GM21529 (cell line): ENCODE measurements around the gene LANCL2.
"Not testable (repeated sequence)": the region's sequence is repeated elsewhere in the genome, so short reads cannot be mapped to it uniquely, and the experiment has no call there.

Source experiments
- ATAC-seq: cut with Tn5 transposase; IDR thresholded peaks from one replicate; pipeline ENCODE4 v1.9.1; 2021; ENCODE audit not compliant: unreplicated experiment

Gene LANCL2

DNA sequence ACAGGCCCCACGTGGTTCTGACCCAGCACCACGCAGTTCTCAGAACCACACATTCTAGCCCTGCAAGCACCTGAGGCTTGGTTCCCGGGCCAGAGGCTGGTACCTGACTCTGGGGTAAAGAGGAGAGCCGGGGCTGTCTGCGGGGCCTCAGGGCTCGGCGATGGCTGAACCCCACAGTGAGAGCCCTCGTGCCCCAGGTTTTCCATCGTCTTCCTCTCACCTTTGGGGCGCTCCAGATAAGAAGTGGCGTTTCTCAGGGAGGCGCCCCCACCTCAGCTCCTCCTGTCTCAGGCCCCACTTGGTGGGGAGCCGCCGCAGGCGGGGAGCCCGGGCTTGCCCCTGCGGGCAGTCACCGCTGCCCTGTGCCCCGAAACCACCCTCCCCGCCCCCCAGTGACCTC is 2.2 kb upstream of the LANCL2 start:
- ATAC-seq = no peak

DNA sequence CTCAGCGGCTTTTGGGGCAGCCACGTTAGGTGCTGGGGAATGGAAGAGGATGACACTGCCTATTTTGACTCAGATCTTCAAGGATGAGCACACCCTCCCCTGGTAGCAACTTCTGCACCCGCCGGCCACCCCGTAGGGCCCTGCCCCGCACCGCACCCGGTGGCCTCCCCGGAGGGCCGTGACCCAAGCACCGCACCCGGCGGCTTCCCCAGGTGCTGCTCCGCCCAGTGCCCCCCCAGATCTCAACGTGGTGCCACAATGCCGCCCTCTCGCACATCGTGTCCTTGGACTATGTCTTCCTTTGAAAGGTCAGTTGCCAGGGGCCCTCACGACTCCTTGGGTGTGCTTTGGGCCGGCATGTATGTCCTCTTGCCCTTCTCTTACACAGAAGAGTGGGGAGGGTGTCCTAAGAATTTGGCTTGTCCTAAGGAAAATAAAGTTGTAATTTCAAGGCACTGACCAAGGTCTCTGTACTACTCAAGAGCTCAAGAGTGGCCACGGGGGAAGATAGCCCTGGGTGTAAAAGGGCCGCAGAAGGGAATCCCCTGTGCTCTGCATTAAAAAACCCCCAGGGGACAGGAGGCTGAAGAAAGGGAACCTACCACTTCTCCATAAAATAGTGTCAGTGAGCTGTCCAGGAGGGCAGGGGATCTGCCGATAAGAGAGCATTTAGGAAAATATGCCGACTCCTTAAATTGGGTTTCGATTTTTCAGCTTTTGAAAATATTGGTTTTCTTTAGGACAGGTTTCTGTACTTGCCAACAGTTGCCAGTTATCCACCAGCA is 1.6 kb upstream of the LANCL2 start:
- ATAC-seq = no peak

DNA sequence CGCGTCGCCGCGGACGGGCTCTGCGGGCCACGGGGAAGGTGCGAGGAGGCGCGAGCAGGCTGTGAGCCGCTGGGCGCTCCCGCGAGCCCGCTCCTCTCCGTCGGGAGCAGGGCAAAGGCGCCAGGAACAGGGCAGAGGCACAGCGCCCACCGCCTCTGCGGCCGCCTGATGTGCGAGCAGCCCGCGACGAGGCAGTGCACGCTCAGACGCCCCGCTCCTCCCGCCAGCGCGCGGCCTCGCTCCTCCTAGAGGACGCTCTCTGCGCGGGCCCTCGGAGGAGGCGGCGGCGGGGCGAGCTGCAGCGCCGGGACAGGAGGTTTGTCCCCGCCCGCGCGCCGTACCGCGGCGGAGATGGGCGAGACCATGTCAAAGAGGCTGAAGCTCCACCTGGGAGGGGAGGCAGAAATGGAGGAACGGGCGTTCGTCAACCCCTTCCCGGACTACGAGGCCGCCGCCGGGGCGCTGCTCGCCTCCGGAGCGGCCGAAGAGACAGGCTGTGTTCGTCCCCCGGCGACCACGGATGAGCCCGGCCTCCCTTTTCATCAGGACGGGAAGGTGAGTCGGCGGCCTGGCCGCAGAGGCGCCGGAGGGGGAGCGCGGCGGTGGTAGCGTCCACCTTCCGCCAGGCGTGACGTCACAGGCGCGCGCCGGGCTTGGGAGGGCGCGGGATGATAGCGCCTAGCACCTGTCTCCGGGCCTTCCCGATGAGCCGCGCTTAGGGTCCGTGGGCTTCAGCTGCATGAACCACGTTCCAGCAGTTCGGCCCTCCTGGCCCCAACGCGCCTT is 731 bp downstream of the LANCL2 start:
- peak; percentile 78 for ATAC-seq

DNA sequence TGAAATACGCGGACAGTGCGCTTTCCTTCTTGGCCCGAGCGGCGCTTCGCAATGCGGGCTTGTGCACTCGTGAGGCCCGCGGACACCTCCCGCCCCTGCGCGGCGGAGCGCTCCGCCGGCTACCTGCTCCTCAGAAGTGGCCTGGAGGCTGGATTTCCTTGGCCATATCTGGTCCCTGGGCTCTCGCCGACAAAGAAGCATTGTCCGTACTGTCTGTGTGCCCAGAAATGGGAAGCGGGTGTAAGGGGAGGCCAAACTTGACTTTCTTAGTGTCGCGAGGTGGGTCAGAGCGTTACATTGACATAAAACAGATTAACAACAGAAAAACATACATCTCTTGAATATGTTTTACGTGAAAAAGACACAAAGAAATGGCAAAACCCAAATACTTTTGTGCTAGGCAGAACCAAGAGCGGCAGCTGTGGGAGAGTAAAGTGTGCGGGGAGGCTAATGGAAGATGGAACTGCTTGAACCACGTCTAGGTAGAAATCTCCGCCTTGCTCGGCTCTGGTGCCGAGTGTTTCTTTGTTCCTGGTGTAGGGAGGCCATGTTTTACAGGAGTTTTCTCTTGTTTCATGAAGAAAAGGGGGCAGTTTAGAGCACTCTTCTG is 1.4 kb downstream of the LANCL2 start:
- ATAC-seq = peak; percentile 21

DNA sequence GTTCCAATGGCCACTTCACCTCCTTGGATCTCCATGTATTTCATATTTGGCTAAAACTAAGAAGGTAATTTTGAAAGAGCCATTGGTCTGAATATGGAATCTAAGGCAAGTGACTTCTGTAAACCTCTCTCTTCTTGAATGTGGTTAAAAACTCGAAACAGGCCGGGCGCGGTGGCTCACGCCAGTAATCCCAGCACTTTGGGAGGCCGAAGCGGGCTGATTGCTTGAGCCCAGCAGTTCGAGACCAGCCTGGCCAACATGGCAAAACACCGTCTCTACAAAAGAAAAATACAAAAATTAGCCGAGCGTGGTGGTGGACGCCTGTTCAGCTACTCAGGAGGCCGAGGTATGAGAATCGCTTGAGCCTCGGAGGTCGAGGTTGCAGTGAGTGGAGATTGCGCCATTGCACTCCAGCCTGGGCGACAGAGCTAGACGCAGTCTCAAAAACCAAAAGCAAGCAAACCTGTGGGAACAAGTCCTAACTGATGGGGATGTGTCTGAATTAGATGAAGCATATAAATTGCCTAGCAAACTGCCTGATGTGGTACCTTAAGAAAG is 2.2 kb downstream of the LANCL2 start:
- ATAC-seq = no peak

DNA sequence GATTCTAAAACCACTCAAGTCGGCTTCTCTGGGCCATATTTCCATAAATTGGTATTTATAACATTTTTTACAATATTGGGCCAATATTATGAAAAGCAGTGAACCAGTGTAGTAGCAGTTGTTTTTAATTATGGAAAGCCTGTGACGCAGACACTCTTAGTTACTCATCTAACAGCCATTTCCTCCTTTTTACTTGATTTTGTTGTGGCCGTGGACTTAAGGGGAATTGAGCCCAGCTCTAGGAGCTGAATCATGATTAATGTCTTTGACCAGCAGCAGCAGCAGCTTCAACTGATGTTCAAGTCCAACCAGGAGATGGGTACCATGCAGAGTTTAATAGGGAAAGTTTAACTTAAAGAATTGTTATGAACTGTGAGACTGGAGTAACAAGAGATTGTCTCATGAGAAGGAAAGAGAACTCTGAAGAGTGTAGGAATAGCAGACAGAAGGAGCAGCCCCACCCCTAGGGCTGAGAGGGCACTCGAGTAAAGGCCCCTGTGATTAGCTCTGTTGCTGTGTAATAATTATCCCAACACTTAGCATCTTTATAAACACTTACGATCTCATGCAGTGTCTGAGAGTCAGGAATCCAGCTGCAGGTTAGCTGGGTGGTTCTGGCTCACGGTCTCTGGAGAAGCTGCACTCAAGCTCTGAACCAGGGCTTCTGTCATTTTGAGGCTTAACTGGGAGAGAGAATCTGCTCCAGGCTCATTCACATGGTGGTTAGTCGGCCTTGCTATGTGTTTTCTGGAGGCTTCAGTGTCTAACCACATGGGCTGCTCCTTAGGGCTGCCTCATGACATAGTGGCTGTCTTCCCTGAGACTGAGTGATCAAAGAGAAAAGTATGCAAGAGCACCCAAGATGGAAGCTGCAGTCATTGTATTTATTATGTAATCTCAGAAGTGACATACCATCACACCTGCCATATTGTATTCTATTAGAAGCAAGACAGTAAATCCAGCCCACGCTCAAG is 4.6 kb downstream of the LANCL2 start:
- ATAC-seq = no peak

DNA sequence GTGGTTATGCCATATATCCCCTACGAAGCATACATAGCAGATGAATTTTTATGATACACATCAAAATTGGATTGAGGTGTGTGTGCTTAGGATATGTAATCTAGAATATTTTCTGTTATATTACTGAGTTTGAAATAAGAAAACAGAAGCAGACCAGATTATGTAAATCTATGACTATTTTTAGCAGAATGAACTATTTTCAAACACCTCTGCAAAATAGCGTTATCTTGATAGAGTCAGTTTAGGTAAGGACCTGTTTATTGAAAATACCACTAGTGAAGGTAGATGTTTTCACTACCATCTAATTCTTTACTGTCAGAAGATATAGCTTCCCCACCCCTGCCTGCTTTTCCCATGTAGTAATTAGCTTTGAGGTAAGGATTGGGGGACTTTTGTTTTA is 9.1 kb downstream of the LANCL2 start:
- ATAC-seq = no peak

DNA sequence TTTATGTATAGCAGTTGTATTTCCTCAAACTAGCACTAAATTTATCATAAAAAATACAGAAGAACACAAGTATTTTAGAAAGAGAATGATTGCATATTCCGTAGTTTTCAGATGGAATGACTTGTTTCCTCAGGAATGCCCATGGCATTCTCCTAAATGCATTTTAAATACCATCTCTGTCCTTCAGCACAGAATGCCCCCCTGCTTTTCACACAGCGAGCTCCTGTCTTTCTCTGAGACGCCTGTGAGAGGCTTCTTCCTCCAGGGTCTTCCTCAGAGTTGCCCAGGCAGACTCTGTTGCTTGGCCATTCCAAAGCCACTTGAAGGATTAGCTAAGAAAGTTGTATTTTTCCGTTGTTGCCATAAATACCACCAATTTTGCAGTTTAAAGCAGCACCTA is 10.1 kb downstream of the LANCL2 start:
- ATAC-seq = no peak

DNA sequence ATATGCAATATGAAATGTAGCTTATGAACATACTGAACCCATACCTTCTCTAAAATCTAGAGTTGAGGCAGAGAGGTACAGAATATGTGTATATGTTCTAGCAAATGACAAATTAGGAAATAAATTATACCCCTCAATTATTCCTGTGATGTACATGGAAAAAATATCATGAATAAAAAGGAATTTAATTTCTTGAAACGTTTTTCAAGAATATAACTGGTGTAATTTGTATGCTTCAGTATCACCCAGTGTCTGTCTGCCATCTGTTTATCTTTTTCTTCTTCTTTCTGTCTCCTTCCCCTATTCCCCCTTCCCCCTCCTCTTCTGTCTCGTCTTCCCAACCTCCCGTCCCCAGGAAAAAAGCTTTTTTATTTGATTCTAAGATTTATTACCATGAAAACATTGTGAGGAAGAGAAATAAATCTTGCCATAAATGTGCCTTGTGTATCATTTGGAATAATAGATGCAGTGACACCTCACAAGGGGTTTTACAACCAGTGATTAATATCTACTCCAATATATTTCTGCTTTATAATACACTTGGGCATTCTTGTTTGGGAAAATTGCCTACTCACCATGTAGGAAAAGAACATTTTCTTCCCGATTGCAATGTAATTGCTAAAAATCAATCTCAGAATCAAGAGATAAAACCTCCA is 12.2 kb downstream of the LANCL2 start:
- ATAC-seq = no peak

DNA sequence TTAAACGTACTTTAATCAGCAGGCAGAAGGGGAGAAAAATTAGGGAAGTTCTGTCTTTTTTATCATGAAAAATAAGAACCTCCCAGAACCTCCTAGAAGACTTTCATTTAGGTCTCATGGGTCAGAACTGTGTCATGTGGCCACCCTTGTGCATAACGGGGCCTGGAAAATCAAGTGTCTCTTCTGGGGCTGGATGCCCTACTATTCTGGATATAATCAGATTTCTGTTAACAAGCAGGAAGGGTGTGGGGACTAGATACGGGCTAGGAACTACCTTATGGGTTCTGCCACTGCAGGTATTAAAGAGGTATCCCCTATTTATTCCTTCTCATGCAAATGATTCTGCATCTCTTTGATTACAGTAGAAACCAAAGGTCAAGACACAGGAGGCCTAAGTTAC is 14.1 kb downstream of the LANCL2 start:
- ATAC-seq = no peak

DNA sequence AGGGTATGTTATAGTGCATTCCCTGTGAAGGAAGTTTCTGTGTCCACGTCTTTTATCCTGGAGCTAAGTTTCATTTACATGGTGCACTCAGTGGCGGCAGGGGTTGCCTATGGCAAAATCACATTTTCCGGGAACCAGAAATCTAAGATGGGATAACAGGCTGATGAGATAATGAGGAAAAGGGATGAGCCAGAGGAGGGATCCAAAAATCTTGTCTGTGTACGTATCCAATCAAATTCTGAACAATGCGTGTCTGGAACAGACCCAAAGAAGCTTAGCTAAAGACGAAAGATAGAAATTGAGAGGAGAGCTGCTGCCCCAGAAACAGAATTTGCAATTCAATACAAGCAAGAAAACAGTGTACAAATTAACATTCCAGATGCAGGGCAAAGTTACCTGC is 16.1 kb downstream of the LANCL2 start:
- no peak for ATAC-seq

DNA sequence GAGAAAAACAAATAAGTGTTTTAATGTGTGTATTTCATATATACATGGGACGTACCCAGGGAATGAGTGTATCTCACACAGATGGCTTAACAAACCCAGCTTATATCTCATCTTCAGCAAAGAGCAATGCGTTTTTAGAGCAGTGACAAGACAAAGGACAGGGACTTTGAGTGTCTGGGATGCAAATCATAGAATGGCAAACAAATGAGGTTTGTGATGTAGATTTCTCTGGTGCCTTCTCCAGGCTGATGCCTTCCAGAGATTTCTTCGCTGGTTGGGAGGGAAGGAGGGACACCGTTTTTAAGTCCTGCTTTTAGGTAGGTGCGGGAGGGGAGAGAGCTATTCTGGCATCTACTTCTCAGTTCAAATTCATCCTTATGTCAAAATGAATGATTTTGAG is 16.6 kb downstream of the LANCL2 start:
- no peak for ATAC-seq

DNA sequence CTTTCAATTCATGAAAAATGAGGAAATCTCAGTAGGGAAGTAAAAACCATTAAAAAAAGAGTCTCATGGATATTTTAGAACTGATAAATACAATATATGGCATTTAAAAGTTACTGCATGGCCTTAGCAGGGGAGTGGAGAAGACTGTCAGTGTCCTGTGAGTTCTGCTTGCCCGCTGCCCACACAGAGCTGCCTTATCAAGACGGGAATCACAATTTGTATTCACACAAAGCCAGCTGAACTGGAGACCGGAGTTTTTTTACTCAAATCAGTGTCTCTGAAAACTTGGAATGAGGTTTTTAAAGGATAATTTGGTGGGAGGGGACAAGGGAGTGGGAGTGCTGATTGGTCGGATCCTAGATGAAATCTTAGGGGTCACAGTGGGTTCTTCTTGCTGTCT is 17.1 kb downstream of the LANCL2 start:
- ATAC-seq = no peak

DNA sequence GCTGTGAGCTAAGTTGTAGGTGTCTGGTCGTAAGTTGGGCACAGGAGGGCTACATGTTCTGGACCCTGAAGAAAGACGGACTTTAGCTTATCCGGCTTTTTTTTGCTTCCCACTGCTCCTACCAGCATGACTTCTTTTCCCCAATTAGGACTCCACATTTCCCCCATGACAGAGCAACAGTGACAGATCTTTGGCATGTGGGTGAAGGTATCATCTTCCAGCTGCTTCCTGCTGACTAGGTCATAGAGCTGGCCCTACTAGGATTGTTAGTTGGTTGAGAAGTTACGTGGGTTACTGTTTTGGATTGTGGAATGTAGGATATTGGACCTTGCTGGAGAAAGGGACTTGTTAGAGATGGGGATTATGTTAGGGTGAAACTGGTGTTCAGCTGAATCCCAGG is 21.4 kb downstream of the LANCL2 start:
- no peak for ATAC-seq

DNA sequence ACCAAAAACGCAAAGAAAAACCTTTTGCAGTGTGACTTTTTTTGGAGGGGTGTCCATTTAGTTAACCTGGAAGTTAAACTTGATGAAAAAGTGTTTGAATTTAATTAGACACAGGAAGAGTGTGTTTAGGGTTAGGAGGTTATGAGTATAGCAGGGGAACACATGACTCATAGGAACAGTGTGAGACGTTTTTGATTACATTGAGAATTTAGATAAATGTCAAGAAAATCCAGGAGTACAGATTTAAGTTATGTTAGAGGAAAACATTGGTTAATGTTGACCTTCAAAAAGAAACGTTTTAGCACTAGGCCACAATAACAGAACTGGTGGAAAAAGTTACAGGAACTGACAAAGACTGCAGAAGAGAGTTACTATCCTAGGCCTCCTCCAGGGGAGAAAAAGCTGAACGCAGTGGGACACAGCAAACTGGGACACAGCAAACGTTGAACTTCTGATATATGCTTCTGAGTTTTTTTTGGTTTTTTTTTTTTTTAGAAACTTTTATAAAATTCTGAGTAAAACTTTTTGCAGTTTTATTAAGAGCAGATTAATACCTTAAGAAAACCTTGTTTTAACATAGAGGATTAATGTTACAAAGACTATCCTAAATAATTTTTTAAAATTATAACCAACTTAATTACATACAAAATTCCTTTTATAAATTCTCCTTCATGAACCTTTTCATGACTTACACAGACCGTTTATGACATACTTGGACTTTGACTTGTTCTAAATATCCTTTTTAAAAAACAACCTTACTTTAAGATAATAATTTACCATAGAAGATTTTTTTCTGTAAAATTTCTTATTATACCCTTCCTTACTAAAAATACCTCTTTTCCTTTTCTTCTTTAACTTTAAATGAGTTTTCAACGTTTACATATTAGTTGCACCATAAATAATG is 22.2 kb downstream of the LANCL2 start:
- no peak for ATAC-seq

DNA sequence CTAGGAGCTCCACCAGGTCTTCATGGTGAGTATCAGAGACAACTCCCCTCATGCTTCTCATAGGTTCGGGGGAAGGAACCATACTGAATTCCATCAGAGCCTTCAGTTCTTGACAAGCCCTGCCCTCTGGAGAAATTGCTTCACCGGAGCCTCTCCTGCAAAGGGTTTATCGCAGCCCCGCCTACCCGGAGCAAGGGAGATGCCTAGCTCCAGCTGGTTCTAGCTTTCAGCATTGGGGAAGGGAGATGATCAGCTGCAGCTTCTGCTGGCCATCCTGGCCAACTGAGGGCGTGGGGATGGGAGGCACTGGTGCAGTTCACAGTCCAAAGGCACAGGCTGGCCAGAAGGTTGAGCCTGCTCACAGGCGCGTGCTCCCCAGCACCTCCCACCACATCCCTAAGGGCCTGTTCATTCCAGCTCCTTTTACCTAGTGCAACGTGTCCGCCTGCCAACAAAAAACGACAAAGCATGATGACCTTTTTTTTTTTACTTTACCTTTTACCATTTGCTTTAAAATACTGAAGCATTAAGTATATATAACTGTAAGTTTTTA is 31.2 kb downstream of the LANCL2 start:
- ATAC-seq = no peak

DNA sequence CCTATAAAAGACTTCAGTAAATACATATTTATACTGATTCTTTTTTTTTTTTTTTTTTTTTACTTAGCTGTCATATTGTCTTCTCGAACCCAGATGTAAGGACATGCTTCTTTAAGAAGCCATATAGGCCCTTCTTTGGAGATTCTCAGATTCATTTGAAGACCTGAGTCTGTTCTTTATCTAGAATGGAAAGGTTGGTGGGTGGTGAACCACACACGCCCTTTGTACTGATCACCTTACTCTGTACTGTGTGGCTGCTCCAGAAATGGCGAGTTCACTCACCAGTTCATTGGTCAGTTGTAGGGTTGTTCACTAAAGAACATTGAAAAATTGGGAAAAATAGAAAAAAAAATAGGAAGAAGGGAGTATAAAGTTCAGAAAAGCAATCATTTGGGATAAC is 32.5 kb downstream of the LANCL2 start:
- no peak for ATAC-seq

DNA sequence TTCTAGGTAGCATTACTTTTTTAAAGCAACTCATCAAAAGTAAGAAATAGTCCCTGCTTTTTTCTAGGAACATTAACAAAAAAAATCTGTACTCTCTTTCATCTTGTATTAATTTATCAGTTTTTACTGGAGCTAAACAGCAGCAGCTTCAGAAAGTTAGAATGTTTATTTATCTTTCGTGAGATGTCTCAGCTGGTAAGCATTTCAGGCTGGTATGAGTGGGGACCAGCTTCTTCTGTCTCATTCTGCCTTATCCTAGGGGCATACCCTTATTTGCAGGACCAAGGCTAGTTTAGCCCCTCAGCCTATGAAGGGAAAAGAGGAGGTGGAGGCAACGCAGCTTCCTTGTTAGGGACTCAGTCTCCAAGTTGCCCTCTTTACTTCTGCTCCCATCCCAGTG is 35.1 kb downstream of the LANCL2 start:
- ATAC-seq = no peak

DNA sequence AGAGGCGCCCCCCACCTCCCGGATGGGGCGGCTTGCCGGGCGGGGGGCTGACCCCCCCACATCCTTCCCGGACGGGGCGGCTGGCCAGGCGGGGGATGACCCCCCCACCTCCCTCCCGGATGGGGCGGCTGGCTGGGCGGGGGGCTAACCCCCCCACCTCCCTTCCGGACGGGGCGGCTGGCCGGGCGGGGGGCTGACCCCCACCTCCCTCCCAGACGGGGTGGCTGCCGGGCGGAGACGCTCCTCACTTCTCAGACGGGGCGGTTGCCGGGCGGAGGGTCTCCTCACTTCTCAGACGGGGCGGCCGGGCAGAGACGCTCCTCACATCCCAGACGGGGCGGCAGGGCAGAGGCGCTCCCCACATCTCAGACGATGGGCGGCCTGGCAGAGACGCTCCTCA is 37.4 kb downstream of the LANCL2 start:
- not testable (repeated sequence) for ATAC-seq
